GM21423 (cell line): ENCODE measurements around the gene VGLL3.

ENCODE experiments used
- ATAC-seq: cut with Tn5 transposase; IDR thresholded peaks from one replicate; pipeline ENCODE4 v1.9.1; 2021; ENCODE audit warnings: mild to moderate bottlenecking, moderate library complexity; ENCODE audit not compliant: unreplicated experiment

VGLL3 gene

GRCh38 chr3:86954747-86955146 lies 36.2 kb downstream of the VGLL3 start:
- ATAC-seq, result no peak

GRCh38 chr3:86954226-86954625 lies 36.7 kb downstream of the VGLL3 start:
- no peak for ATAC-seq

- no peak for ATAC-seq
Measured at GRCh38 chr3:86951322-86951721, 39.6 kb downstream of the VGLL3 start.

GRCh38 chr3:86950717-86951116 lies 40.2 kb downstream of the VGLL3 start:
- no peak for ATAC-seq

GRCh38 chr3:86949850-86950249 lies 41.1 kb downstream of the VGLL3 start:
- no peak for ATAC-seq

- no peak for ATAC-seq
Measured at GRCh38 chr3:86948822-86949221, 42.1 kb downstream of the VGLL3 start.

GRCh38 chr3:86942206-86942605 lies 48.7 kb downstream of the VGLL3 start:
- no peak for ATAC-seq

GRCh38 chr3:86938416-86939105 lies 52.4 kb downstream of the VGLL3 start:
- ATAC-seq, result no peak

GRCh38 chr3:86937306-86937791 lies 53.6 kb downstream of the VGLL3 start:
- ATAC-seq, result no peak

GRCh38 chr3:86934851-86935250 lies 56.1 kb downstream of the VGLL3 start:
- no peak for ATAC-seq

GRCh38 chr3:86930831-86931230 lies 60.1 kb downstream of the VGLL3 start:
- ATAC-seq, result no peak

- ATAC-seq, result no peak
Measured at GRCh38 chr3:86930181-86930580, 60.8 kb downstream of the VGLL3 start.

GRCh38 chr3:86929046-86929445 lies 61.9 kb downstream of the VGLL3 start:
- no peak for ATAC-seq

GRCh38 chr3:86923071-86923491 lies 67.9 kb downstream of the VGLL3 start:
- no peak for ATAC-seq

- ATAC-seq, result no peak
Measured at GRCh38 chr3:86921971-86922680, 68.8 kb downstream of the VGLL3 start.

- ATAC-seq, result no peak
Measured at GRCh38 chr3:86914670-86915069, 76.3 kb downstream of the VGLL3 start.

- ATAC-seq, result no peak
Measured at GRCh38 chr3:86913160-86913559, 77.8 kb downstream of the VGLL3 start.

- ATAC-seq, result no peak
Measured at GRCh38 chr3:86895202-86895601, 95.7 kb downstream of the VGLL3 start.

- ATAC-seq, result no peak
Measured at GRCh38 chr3:86890741-86891396, 100.1 kb downstream of the VGLL3 start.
